Activated CD8-positive, alpha-beta T cell treated with anti-CD3 and anti-CD28 coated beads, Interleukin-2, amount 10 ng/mL, durations not matched to agents 7 days and 5 days (primary cell): ENCODE data around the gene RAD51B. TPM values are rescaled to one million over a fixed set of nuclear protein-coding genes. Genes with fewer than 3 reads are reported as not detected.

Source experiments
- ATAC-seq: fragments of 150-1000 bp; cut with Tn5 transposase; one replicate; pipeline ENCODE4 v1.10.0; 2021; ENCODE audit warnings: moderate library complexity
- CTCF ChIA-PET: fragments of 350-600 bp; sonication (Branson Sonifier 250); formaldehyde crosslinking; loops from one replicate; lab custom pipeline; 2021; ENCODE audit warnings: antibody characterized with exemption; lab: Charles Lee
- POLR2A ChIA-PET: fragments of 350-600 bp; sonication (Branson Sonifier 250); formaldehyde crosslinking; loops from one replicate; lab custom pipeline; 2021; ENCODE audit warnings: antibody characterized with exemption; lab: Charles Lee
- DNase-seq: peaks from one replicate; pipeline ENCODE4 v3.0.0-alpha.2; 2020
- H3K27ac Mint-ChIP-seq: one replicate; pipeline ENCODE4 v1.8.0; 2021; ENCODE audit warnings: mild to moderate bottlenecking, mixed read lengths
- H3K27me3 Mint-ChIP-seq: one replicate; pipeline ENCODE4 v1.8.0; 2021; ENCODE audit warnings: low read depth, mixed read lengths
- H3K36me3 Mint-ChIP-seq: one replicate; pipeline ENCODE4 v1.8.0; 2021; ENCODE audit warnings: low read depth, mixed read lengths
- H3K4me1 Mint-ChIP-seq: one replicate; pipeline ENCODE4 v1.8.0; 2021; ENCODE audit warnings: low read depth, mixed read lengths
- H3K4me3 Mint-ChIP-seq: one replicate; pipeline ENCODE4 v1.8.0; 2021; ENCODE audit warnings: mild to moderate bottlenecking, mixed read lengths
- H3K9me3 Mint-ChIP-seq: one replicate; pipeline ENCODE4 v1.8.0; 2022; ENCODE audit warnings: mixed read lengths; ENCODE audit not compliant: insufficient read depth
- total RNA-seq, 2 experiments: library from RNA; stranded (reverse); gene quantifications; one replicate each; pipeline ENCODE4 v1.2.3, GENCODE V29; 2021

RAD51B gene
- total RNA-seq, 2 experiments from 2014 or later = 34.1 to 38.8 TPM

DNA sequence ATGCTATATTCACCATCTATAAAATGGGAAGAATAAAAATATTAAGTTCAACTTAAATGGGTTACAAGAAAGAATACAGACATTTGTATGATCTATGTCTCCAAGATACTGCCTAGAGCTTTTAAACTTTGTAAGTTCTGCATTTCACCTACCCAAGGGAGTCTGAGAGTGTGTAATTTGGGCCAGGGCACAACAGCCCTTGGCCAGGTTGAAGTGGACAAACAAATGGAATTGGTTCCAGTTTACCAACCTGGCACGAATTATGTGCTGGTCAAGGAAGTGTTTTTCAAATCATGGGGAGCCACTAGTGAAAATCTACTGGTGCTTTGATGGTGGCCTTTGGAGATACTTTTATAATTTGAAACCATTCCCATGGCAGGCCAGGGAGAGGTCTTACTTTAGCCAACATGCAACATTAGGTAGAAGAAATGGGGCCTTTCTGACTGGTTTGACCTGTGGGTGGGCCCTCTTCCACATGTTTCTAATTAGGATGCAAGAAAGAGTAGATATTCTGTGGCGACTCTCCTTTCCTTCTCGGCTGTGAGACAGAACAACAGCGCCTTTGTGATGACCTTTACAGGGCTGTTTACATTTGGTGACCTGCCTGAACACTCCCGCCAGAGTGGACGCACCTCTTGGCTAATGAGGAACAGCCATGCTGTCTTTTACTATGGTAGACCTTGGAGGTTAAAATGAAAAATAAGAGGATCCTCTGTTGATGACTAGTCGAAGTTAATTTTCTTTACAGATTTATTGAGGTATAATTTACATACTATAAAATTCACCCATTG lies 496.7 kb downstream of the RAD51B start:
- H3K9me3 Mint-ChIP-seq = no peaks in the 10 kb centered on the region
- ATAC-seq = no peak
- ChIA-PET POLR2A (no interaction called here), CTCF (no interaction called here)
- H3K27ac Mint-ChIP-seq = no peak overlapping the region
- H3K4me3 Mint-ChIP-seq = no peak overlapping the region
- peaks cover 9% of the 10 kb centered on the region for H3K4me1 Mint-ChIP-seq
- peaks cover 2% of the 10 kb centered on the region for H3K36me3 Mint-ChIP-seq
- no peak for DNase-seq
- no peaks in the 10 kb centered on the region for H3K27me3 Mint-ChIP-seq

DNA sequence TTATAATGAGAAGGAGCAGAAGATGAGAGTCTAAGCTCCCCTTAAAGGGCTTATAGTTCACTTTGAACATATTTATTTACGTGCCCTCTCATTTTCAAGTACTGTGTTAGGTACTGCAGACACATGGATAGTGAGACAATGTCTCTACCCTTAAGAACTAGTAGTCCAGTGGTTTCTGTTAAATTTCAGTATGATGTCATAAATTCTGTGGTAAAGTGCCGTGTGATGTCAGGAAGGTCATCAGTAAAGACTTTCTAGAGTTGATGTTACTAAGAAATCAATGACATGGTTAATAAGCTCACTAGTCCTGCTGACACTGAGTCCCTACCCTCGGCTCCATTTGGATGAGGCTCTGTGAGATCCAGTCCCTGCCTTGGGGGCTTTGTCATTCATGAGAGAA lies 497.7 kb downstream of the RAD51B start:
- peaks cover 9% of the 10 kb centered on the region for H3K4me1 Mint-ChIP-seq
- H3K27ac Mint-ChIP-seq = no peak overlapping the region
- H3K4me3 Mint-ChIP-seq = no peak overlapping the region
- POLR2A ChIA-PET = no interaction called here
- ATAC-seq = no peak
- H3K27me3 Mint-ChIP-seq = no peaks in the 10 kb centered on the region
- CTCF ChIA-PET = no interaction called here
- peaks cover 2% of the 10 kb centered on the region for H3K36me3 Mint-ChIP-seq
- no peak for DNase-seq
- no peaks in the 10 kb centered on the region for H3K9me3 Mint-ChIP-seq

DNA sequence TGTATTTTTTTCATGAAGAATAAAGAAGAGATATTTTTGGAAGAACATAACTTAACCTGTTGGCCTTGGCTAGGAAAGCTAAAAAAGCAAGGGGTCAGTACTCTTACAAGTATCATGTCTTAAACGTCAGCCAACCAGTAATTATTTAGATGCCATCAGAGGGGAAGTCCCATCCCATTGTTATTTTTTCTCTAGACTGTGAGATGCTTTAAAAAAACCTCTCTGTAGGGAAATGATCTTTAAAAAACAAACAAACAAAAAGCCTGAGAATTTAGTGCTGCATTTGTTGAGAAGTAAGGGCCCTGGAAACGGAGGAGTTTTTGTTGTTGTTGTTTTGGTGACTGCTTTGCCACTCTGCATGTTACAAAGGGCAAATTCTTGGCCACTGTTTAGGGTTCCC lies 499.2 kb downstream of the RAD51B start:
- ATAC-seq = no peak
- DNase-seq = no peak
- Mint-ChIP-seq H3K9me3 (no peaks in the 10 kb centered on the region), H3K4me3 (no peak overlapping the region), H3K4me1 (peaks cover 6% of the 10 kb centered on the region), H3K27me3 (no peaks in the 10 kb centered on the region), H3K36me3 (peaks cover 2% of the 10 kb centered on the region), H3K27ac (no peak overlapping the region)
- POLR2A ChIA-PET = interaction anchor here (0.6 kb wide), 1 partner anchor 429 kb away, joined by 3 read pairs; no protein-coding TSS in a partner anchor
- CTCF ChIA-PET = interaction anchor here (1.3 kb wide), 2 partner anchors 9 to 27 kb away, joined by 3 read pairs; no protein-coding TSS in a partner anchor

GRCh38 chr14:68320495-68320894 lies 500.9 kb downstream of the RAD51B start:
- H3K36me3 Mint-ChIP-seq = peaks cover 1% of the 10 kb centered on the region
- POLR2A ChIA-PET = no interaction called here
- no peak for DNase-seq
- no peaks in the 10 kb centered on the region for H3K9me3 Mint-ChIP-seq
- H3K4me1 Mint-ChIP-seq = peaks cover 6% of the 10 kb centered on the region
- H3K27ac Mint-ChIP-seq = no peak overlapping the region
- no peak overlapping the region for H3K4me3 Mint-ChIP-seq
- no peaks in the 10 kb centered on the region for H3K27me3 Mint-ChIP-seq
- CTCF ChIA-PET = no interaction called here
- ATAC-seq = no peak

DNA sequence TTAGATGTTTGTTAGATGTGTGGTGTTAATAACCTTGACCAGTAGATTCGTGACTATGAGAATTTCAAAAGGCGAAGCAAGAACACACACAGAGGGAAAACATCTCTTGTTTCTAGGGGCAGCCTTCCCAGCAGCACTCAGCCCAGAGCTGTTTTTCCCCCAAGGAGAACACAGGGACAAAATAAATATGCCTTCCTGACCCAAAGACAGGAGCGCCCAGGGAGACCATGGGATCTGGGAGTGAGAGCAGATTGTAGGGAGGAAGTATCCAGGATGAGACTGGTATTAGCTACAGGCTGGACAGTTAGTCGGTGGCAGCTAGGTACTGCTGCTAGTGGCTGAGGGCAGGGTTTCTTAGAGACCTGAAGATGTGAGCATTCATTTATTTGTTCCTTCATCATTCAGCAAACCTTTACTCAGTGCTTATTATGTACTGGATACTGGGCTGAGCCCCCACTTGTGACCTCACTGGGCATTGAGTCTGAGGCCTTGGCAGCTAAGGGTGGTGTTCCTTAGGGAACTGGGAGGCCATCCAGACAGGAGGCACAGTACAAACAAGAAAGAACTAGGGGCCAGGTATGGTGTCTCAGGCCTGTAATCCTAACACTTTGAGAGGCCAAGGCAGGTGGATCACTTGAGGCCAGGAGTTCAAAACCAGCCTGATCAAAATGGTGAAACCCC lies 503.5 kb downstream of the RAD51B start:
- H3K36me3 Mint-ChIP-seq = peaks cover 1% of the 10 kb centered on the region
- no peaks in the 10 kb centered on the region for H3K9me3 Mint-ChIP-seq
- H3K4me1 Mint-ChIP-seq = peaks cover 6% of the 10 kb centered on the region
- no peak overlapping the region for H3K27ac Mint-ChIP-seq
- ChIA-PET POLR2A (no interaction called here), CTCF (no interaction called here)
- no peak overlapping the region for H3K4me3 Mint-ChIP-seq
- no peaks in the 10 kb centered on the region for H3K27me3 Mint-ChIP-seq
- ATAC-seq (no peak), DNase-seq (no peak)

GRCh38 chr14:68325267-68325807 lies 505.8 kb downstream of the RAD51B start:
- CTCF ChIA-PET = no interaction called here
- Mint-ChIP-seq H3K27ac (no peak overlapping the region), H3K27me3 (no peaks in the 10 kb centered on the region), H3K4me1 (peaks cover 6% of the 10 kb centered on the region), H3K4me3 (no peak overlapping the region), H3K9me3 (no peaks in the 10 kb centered on the region), H3K36me3 (peaks cover 1% of the 10 kb centered on the region)
- DNase-seq = no peak
- POLR2A ChIA-PET = no interaction called here
- no peak for ATAC-seq

DNA sequence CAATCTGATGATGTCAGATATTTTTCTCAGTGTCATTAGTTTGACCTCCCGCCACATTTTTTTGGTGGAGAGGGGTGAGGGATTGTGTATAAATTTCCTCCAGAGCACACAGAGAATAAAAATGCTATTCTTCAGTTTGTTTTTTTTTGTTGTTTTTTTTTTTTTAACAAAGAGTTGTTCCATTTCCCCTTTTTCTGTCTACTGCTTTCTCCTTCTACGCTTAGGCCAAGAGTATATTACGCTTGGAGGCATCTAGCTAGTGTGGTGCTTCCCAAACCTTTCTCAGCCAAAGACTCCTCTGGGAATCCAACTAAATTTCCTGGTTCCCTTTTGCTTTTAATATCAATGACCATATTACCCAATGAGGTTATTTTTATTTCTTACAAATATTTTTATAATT lies 507.7 kb downstream of the RAD51B start:
- Mint-ChIP-seq H3K36me3 (peaks cover 1% of the 10 kb centered on the region), H3K4me1 (no peaks in the 10 kb centered on the region), H3K27ac (no peak overlapping the region), H3K9me3 (no peaks in the 10 kb centered on the region), H3K4me3 (no peak overlapping the region), H3K27me3 (no peaks in the 10 kb centered on the region)
- POLR2A ChIA-PET = no interaction called here
- no peak for ATAC-seq
- DNase-seq = no peak
- CTCF ChIA-PET = no interaction called here

DNA sequence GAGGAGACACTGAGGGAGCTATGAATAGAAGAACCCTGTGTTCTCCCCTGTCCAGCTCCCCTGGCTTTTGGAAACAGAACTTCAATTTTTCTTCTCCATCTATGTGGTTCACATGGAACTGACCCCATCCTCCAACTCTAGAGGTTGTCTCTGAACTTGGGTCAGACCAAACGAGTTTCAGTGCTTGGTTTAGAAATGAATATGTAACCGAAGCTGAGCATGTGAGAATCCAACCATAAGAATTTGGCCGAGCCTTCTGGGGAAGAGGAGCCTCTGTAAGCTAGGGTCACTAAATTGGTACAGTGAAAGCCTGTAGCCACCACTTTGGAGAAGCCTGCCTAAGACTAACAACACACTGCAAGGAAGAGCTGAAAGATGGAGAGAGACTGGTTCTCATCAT lies 508.9 kb downstream of the RAD51B start:
- no peak for DNase-seq
- Mint-ChIP-seq H3K9me3 (no peaks in the 10 kb centered on the region), H3K27ac (no peak overlapping the region), H3K4me3 (no peak overlapping the region), H3K36me3 (peaks cover 1% of the 10 kb centered on the region), H3K4me1 (no peaks in the 10 kb centered on the region), H3K27me3 (no peaks in the 10 kb centered on the region)
- ChIA-PET POLR2A (no interaction called here), CTCF (interaction anchor here (0.9 to 1.3 kb wide), 2 partner anchors 9 to 56 kb away, joined by 3 read pairs; no protein-coding TSS in a partner anchor)
- no peak for ATAC-seq

DNA sequence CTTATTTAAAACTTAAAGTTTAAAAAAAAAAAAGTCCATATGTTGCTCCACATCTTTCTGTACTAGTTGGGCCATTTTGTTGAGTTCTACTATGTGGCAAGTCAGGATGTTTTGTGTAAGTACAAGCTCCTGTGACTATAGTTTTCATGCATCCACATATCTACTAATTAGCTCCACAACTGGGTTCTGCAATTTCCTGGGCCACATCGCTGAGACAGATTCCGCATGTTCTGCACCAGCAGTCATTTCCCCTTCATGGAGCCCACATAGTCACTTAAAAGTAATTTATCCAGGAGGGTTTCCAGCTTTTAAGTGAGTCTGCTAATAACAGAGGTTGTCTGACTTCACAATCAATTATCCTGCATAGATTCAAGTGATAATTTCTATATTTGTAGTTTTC lies 511.8 kb downstream of the RAD51B start:
- no peak for DNase-seq
- CTCF ChIA-PET = interaction anchor here (1.0 kb wide), 1 partner anchor 458 kb away, joined by 4 read pairs; no protein-coding TSS in a partner anchor
- Mint-ChIP-seq H3K4me3 (no peak overlapping the region), H3K27me3 (no peaks in the 10 kb centered on the region), H3K9me3 (no peaks in the 10 kb centered on the region), H3K4me1 (peaks cover 5% of the 10 kb centered on the region), H3K36me3 (no peaks in the 10 kb centered on the region), H3K27ac (no peak overlapping the region)
- POLR2A ChIA-PET = no interaction called here
- no peak for ATAC-seq

DNA sequence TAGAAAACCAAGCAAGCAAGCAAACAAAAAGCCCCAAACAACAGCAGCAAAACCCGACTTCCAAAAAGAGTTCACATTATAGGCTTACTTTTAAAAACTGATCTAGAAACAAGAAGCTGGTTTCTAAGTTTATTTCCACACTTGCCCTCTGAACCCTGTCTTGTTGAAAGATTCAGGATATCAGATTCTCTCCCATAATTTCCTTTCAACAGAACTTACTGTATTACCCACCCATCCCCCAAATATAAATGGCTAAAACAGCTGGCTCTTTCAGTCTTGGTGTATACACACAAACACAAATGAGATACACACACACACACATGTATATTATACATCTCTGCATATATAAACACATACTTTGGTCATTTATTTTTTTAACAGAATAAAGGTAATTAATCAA lies 512.4 kb downstream of the RAD51B start:
- Mint-ChIP-seq H3K27ac (no peak overlapping the region), H3K36me3 (no peaks in the 10 kb centered on the region), H3K4me3 (no peak overlapping the region), H3K9me3 (no peaks in the 10 kb centered on the region), H3K27me3 (no peaks in the 10 kb centered on the region), H3K4me1 (peaks cover 8% of the 10 kb centered on the region)
- no peak for DNase-seq
- ATAC-seq = no peak
- CTCF ChIA-PET = interaction anchor here (1.0 to 1.1 kb wide), 2 partner anchors 80 to 457 kb away, joined by 3 to 4 read pairs; no protein-coding TSS in a partner anchor
- POLR2A ChIA-PET = no interaction called here

DNA sequence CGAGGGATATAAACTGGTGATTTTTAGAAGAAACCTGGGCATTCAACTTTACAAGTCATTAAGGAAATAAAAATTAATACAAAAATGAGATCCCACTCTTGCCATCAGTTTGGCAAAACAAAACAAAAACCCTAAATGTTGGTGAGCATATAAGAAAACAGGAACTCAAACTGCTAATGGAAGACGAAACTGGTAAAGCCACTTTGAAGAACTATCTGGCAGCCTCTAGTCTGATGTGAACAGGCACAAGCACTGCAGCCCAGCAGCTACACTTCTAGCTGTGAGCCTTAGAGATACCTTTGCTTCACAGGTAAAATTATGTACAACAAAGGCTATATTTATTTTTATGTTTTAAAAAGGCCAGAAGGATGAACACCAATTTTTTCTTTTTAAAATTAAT lies 513.7 kb downstream of the RAD51B start:
- ATAC-seq (no peak), DNase-seq (no peak)
- POLR2A ChIA-PET = no interaction called here
- Mint-ChIP-seq H3K27ac (no peak overlapping the region), H3K27me3 (no peaks in the 10 kb centered on the region), H3K4me1 (peaks cover 18% of the 10 kb centered on the region), H3K4me3 (no peak overlapping the region), H3K9me3 (no peaks in the 10 kb centered on the region), H3K36me3 (no peaks in the 10 kb centered on the region)
- CTCF ChIA-PET = interaction anchor here (1.1 kb wide), 1 partner anchor 82 kb away, joined by 3 read pairs; no protein-coding TSS in a partner anchor

- POLR2A ChIA-PET = no interaction called here
- Mint-ChIP-seq H3K36me3 (no peaks in the 10 kb centered on the region), H3K4me1 (peaks cover 18% of the 10 kb centered on the region), H3K4me3 (no peak overlapping the region), H3K27me3 (no peaks in the 10 kb centered on the region), H3K27ac (no peak overlapping the region), H3K9me3 (no peaks in the 10 kb centered on the region)
- CTCF ChIA-PET = interaction anchor here (0.6 kb wide), 1 partner anchor 86 kb away, joined by 3 read pairs; no protein-coding TSS in a partner anchor
- DNase-seq = no peak
- no peak for ATAC-seq
Observed at GRCh38 chr14:68335312-68335711, 515.7 kb downstream of the RAD51B start.
